ENCODE data around the gene FSTL1. TPM values are rescaled to one million over a fixed set of nuclear protein-coding genes. Genes with fewer than 3 reads are reported as not detected.

FSTL1 gene
- total and polyA plus RNA-seq, 4 experiments from 2014 or later = 0.47 TPM; not detected in 3

DNA sequence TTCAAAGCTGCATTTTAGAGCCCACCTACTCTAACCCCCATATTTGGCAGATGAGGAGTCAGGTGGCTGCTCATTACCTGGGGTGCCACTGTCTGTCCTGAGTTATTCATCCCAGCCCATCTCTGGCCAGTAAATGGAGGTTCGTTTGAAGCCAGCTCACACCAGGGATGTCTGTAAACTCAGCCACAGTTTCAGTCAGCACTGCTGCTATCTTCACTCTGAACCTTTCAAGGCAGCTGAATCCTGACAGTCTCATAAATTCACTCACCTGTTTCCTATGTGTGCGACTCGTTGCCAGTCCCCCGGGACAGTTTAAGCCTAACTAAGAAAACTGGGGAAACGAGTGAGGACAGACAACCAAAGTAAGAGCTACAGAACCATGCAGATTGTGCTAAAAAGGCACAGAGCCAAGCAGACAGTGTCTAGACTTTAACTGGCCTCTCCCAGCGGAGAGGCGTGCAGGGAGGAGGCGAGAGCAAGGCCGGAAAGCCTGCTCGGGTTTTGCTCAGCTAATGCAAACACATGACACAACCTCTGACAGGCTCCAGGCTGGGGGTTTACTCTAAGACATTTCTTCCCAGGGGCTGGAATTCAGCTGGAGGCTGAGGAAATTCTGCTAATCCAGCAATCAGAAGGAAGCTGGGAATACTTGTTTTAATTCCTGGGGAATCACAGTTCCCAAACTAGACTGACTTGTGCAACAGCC lies 12.0 kb downstream of the FSTL1 start:
- DNase-seq = no peak
- H3K27me3 Mint-ChIP-seq = peaks cover 6 to 18% of the 10 kb centered on the region in 2 donors

DNA sequence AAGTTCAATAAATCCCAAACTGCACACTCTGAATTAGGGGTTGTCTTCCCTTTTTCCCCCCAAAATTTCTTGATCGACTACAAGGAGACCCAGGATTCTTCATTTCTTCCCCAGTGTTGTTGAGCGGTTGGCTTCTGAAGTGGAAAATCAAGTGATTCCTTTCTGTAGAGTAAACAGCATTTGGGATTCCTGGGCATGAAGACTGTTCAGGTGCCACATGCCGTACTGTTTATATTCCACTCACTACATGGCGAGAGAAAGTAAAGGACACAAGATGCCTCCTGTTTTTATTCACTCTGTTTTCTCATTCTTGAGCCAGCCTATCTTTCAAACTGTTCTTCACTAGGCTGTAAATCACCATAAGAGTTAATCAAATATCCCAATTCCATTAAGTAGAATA lies 12.6 kb downstream of the FSTL1 start:
- H3K9me3 ChIP-seq (ENCODE audit: control insufficient read depth in 1 of 2, low read length in 2 of 2) = no peaks in the 10 kb centered on the region
- no peaks in the 10 kb centered on the region for H3K4me1 ChIP-seq (ENCODE audit: insufficient read depth, low read length)
- no peaks in the 10 kb centered on the region for H3K36me3 ChIP-seq (ENCODE audit: insufficient read depth, low read length)
- Mint-ChIP-seq H3K9me3 (no peaks in the 10 kb centered on the region), H3K4me1 (no peaks in the 10 kb centered on the region), H3K4me3 (no peak overlapping the region), H3K27ac (no peak overlapping the region), H3K27me3 (peaks cover 6 to 18% of the 10 kb centered on the region in 2 donors), H3K36me3 (no peaks in the 10 kb centered on the region)
- POLR2A ChIA-PET (ENCODE audit: partially characterized antibody) = no interaction called here
- H3K27me3 ChIP-seq (ENCODE audit: insufficient read depth, low read length) = no peaks in the 10 kb centered on the region
- no peak for DNase-seq
- no peak overlapping the region for H3K4me3 ChIP-seq (ENCODE audit: low read length in 2 of 2)
- intact Hi-C loops (cut with micrococcal nuclease) = no loop called here
- no peak overlapping the region for H3K27ac ChIP-seq (ENCODE audit: low read depth, low read length)
- CTCF ChIA-PET (ENCODE audit: partially characterized antibody) = no interaction called here

More for the DNA sequence above, 12.0 kb downstream of the FSTL1 start:
- ChIA-PET POLR2A (ENCODE audit: partially characterized antibody) (no interaction called here), CTCF (ENCODE audit: partially characterized antibody) (interaction anchor here (1.0 kb wide), 1 partner anchor 120 kb away, joined by 3 read pairs; no protein-coding TSS in a partner anchor)
- H3K9me3 Mint-ChIP-seq = no peaks in the 10 kb centered on the region
- H3K4me1 Mint-ChIP-seq = no peaks in the 10 kb centered on the region
- no peaks in the 10 kb centered on the region for H3K36me3 ChIP-seq (ENCODE audit: insufficient read depth, low read length)
- no peak overlapping the region for H3K27ac ChIP-seq (ENCODE audit: low read depth, low read length)
- no peaks in the 10 kb centered on the region for H3K36me3 Mint-ChIP-seq
- no peak overlapping the region for H3K4me3 ChIP-seq (ENCODE audit: low read length in 2 of 2)
- no peak overlapping the region for H3K27ac Mint-ChIP-seq
- H3K4me3 Mint-ChIP-seq = no peak overlapping the region
- intact Hi-C loops (cut with micrococcal nuclease) = no loop called here
- H3K4me1 ChIP-seq (ENCODE audit: insufficient read depth, low read length) = no peaks in the 10 kb centered on the region
- no peaks in the 10 kb centered on the region for H3K9me3 ChIP-seq (ENCODE audit: control insufficient read depth in 1 of 2, low read length in 2 of 2)
- H3K27me3 ChIP-seq (ENCODE audit: insufficient read depth, low read length) = no peaks in the 10 kb centered on the region

DNA sequence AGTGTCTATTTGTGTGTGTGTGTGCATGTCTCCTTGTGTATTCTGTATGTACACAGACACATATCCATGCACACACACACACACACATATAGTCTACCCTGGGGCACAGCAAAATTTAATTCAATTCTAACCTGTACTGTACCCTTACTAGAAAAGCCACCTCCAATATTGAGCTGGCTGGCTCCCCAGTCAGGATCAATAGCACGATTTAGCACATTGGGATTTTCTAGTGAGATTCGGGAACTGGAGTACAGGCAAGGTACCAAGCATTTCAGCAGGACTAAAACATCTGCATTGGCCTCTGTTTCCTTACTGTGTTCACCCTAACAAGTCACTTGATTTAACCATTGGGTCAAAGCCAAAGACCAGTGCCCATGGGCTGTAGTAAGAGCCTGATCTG lies 13.2 kb downstream of the FSTL1 start:
- no peaks in the 10 kb centered on the region for H3K4me1 Mint-ChIP-seq
- no peaks in the 10 kb centered on the region for H3K9me3 Mint-ChIP-seq
- CTCF ChIA-PET (ENCODE audit: partially characterized antibody) = no interaction called here
- intact Hi-C loops (cut with micrococcal nuclease) = no loop called here
- Histone ChIP-seq H3K36me3 (ENCODE audit: insufficient read depth, low read length) (no peaks in the 10 kb centered on the region), H3K4me3 (ENCODE audit: low read length in 2 of 2) (no peak overlapping the region), H3K9me3 (ENCODE audit: control insufficient read depth in 1 of 2, low read length in 2 of 2) (no peaks in the 10 kb centered on the region), H3K27ac (ENCODE audit: low read depth, low read length) (no peak overlapping the region), H3K4me1 (ENCODE audit: insufficient read depth, low read length) (no peaks in the 10 kb centered on the region), H3K27me3 (ENCODE audit: insufficient read depth, low read length) (no peaks in the 10 kb centered on the region)
- H3K36me3 Mint-ChIP-seq = no peaks in the 10 kb centered on the region
- peaks cover 6 to 18% of the 10 kb centered on the region in 2 donors for H3K27me3 Mint-ChIP-seq
- no peak overlapping the region for H3K4me3 Mint-ChIP-seq
- DNase-seq = no peak
- H3K27ac Mint-ChIP-seq = no peak overlapping the region
- POLR2A ChIA-PET (ENCODE audit: partially characterized antibody) = no interaction called here

DNA sequence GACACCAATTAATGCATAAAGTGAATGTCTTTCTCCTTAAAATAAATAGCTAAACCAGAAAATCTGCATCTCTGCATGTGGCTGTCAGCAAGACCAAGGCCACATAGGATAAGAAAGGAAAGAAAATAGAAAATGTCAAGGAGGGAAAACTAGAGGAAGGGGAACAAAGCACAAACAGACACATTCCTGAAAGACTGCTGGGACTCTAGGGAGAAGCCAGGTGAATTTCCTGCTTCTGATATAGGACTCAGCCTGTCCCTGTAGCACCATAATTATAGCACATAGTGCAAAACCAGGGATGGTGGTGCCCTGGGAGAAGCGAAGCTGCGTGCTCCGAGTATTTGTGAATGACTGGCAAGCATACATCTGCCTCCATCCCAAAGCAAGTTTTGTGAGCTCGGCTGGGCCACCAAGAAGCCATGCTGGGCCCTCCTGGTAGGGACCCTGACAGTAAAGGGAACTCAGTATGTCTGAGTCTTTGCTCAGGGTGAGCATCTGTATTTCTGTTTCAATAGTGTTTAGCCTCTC lies 14.2 kb downstream of the FSTL1 start:
- Mint-ChIP-seq H3K36me3 (no peaks in the 10 kb centered on the region), H3K4me3 (no peak overlapping the region), H3K27me3 (peaks cover 4 to 16% of the 10 kb centered on the region in 2 donors), H3K27ac (no peak overlapping the region), H3K9me3 (no peaks in the 10 kb centered on the region), H3K4me1 (no peaks in the 10 kb centered on the region)
- no peaks in the 10 kb centered on the region for H3K9me3 ChIP-seq (ENCODE audit: control insufficient read depth in 1 of 2, low read length in 2 of 2)
- ChIA-PET POLR2A (ENCODE audit: partially characterized antibody) (no interaction called here), CTCF (ENCODE audit: partially characterized antibody) (no interaction called here)
- no peaks in the 10 kb centered on the region for H3K27me3 ChIP-seq (ENCODE audit: insufficient read depth, low read length)
- no peak for DNase-seq
- H3K27ac ChIP-seq (ENCODE audit: low read depth, low read length) = no peak overlapping the region
- no peak overlapping the region for H3K4me3 ChIP-seq (ENCODE audit: low read length in 2 of 2)
- no peaks in the 10 kb centered on the region for H3K4me1 ChIP-seq (ENCODE audit: insufficient read depth, low read length)
- no peaks in the 10 kb centered on the region for H3K36me3 ChIP-seq (ENCODE audit: insufficient read depth, low read length)
- intact Hi-C loops (cut with micrococcal nuclease) = no loop called here

DNA sequence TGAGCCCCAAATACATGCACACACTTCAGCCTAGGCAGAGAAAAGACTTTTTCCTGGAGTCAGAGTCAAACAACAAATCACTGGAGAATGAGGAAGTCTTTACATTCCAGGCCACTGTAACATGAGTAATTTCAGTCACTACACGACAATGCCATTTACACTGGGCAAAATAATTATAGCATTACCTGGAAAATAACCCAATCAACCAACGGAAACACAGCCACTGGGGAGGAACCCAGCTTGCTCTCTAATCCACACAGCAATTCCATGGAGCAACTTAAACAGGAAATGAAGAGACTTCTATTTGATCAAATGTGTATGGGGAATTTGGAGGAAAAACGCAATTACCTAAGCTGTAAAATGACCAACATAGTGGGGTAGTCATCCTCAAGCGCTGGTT lies 15.2 kb downstream of the FSTL1 start:
- DNase-seq = no peak
- intact Hi-C loops (cut with micrococcal nuclease) = no loop called here
- H3K27ac Mint-ChIP-seq = no peak overlapping the region
- ChIA-PET POLR2A (ENCODE audit: partially characterized antibody) (no interaction called here), CTCF (ENCODE audit: partially characterized antibody) (interaction anchor here (0.8 kb wide), 1 partner anchor 18 kb away, joined by 4 read pairs; no protein-coding TSS in a partner anchor)
- Histone ChIP-seq H3K27me3 (ENCODE audit: insufficient read depth, low read length) (no peaks in the 10 kb centered on the region), H3K4me1 (ENCODE audit: insufficient read depth, low read length) (no peaks in the 10 kb centered on the region), H3K4me3 (ENCODE audit: low read length in 2 of 2) (no peak overlapping the region), H3K36me3 (ENCODE audit: insufficient read depth, low read length) (no peaks in the 10 kb centered on the region), H3K27ac (ENCODE audit: low read depth, low read length) (no peak overlapping the region), H3K9me3 (ENCODE audit: control insufficient read depth in 1 of 2, low read length in 2 of 2) (no peaks in the 10 kb centered on the region)
- H3K9me3 Mint-ChIP-seq = no peaks in the 10 kb centered on the region
- no peaks in the 10 kb centered on the region for H3K4me1 Mint-ChIP-seq
- no peaks in the 10 kb centered on the region for H3K36me3 Mint-ChIP-seq
- peaks cover 3 to 14% of the 10 kb centered on the region in 2 donors for H3K27me3 Mint-ChIP-seq
- no peak overlapping the region for H3K4me3 Mint-ChIP-seq

DNA sequence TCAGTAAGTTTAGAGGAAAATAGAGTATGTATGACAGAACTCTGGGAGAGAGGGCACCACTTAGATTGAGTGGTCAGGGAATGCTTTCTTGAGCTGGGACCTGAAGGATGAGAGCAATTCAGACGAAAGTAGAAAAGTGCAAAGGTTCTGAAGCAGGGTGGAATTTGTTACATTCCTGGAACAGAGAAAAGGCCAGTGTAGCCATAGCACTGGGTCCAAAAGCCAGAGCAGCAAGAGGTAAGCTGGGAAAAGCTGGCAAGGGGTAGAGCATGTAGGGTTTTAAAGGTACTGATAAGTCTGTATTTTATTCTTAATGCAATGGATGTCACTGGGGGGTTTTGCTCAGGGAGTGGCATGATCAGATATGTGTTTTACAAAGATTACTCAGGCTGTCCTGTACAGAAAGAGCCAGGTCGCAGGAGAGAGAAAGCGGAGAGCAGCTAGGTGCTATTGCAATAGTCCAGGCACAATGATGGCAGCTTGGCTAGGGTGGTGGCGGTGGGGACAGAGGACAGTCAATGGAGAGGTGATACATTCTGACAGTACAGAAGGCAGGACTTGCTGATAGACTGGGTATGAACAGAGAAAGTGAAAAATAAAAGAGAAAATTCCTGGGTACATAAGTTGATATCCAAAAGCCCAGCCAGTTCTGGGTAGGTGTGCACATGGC lies 17.0 kb downstream of the FSTL1 start:
- Histone ChIP-seq H3K9me3 (ENCODE audit: control insufficient read depth in 1 of 2, low read length in 2 of 2) (no peaks in the 10 kb centered on the region), H3K4me1 (ENCODE audit: insufficient read depth, low read length) (no peaks in the 10 kb centered on the region), H3K4me3 (ENCODE audit: low read length in 2 of 2) (no peak overlapping the region), H3K36me3 (ENCODE audit: insufficient read depth, low read length) (no peaks in the 10 kb centered on the region), H3K27me3 (ENCODE audit: insufficient read depth, low read length) (no peaks in the 10 kb centered on the region), H3K27ac (ENCODE audit: low read depth, low read length) (no peak overlapping the region)
- no peaks in the 10 kb centered on the region for H3K4me1 Mint-ChIP-seq
- intact Hi-C loops (cut with micrococcal nuclease) = no loop called here
- no peaks in the 10 kb centered on the region for H3K36me3 Mint-ChIP-seq
- ChIA-PET POLR2A (ENCODE audit: partially characterized antibody) (no interaction called here), CTCF (ENCODE audit: partially characterized antibody) (no interaction called here)
- H3K9me3 Mint-ChIP-seq = no peaks in the 10 kb centered on the region
- peaks cover 5 to 15% of the 10 kb centered on the region in 2 donors for H3K27me3 Mint-ChIP-seq
- DNase-seq = no peak
- no peak overlapping the region for H3K27ac Mint-ChIP-seq
- no peak overlapping the region for H3K4me3 Mint-ChIP-seq

DNA sequence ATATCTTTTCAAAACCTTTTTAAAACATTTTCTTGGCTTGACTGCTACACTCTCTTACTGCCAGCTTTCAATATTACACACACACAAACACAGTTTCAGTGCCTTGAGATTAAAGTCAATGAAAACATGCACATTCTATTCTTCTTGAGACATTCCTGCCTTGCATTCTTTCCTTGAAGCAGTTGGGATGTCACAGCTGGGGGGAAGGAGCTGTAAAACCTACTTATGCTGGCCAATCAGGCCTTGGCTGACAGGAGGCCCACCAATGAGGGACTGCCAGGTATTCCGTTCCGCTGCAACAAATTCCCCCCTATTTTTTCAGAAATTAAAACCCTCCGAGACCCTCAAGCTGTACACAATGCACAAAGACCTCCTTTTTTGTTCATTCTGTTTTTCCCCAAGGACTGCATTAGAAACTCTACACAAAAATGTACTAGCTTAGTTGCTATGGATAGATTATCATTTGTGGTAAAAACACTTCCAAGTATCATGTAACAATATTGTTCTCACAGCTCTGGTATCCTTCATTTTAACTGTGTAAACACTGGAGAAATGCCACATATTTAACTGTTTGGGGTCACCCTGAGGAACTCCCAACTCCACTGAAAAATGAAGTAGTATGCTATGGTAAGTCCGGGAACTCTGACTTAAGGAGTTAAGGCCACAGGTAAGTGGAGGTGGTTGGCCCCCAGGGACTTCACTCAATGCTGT lies 18.5 kb downstream of the FSTL1 start:
- ChIA-PET CTCF (ENCODE audit: partially characterized antibody) (interaction anchor here (2.4 kb wide), 1 partner anchor 11 kb away, joined by 7 read pairs; no protein-coding TSS in a partner anchor), POLR2A (ENCODE audit: partially characterized antibody) (no interaction called here)
- Mint-ChIP-seq H3K36me3 (no peaks in the 10 kb centered on the region), H3K27ac (no peak overlapping the region), H3K4me3 (no peak overlapping the region), H3K4me1 (no peaks in the 10 kb centered on the region), H3K9me3 (no peaks in the 10 kb centered on the region), H3K27me3 (peaks cover 10 to 22% of the 10 kb centered on the region in 2 donors)
- intact Hi-C loops (cut with micrococcal nuclease) = no loop called here
- no peak overlapping the region for H3K4me3 ChIP-seq (ENCODE audit: low read length in 2 of 2)
- no peaks in the 10 kb centered on the region for H3K27me3 ChIP-seq (ENCODE audit: insufficient read depth, low read length)
- no peaks in the 10 kb centered on the region for H3K36me3 ChIP-seq (ENCODE audit: insufficient read depth, low read length)
- no peak overlapping the region for H3K27ac ChIP-seq (ENCODE audit: low read depth, low read length)
- no peaks in the 10 kb centered on the region for H3K4me1 ChIP-seq (ENCODE audit: insufficient read depth, low read length)
- DNase-seq = no peak
- no peaks in the 10 kb centered on the region for H3K9me3 ChIP-seq (ENCODE audit: control insufficient read depth in 1 of 2, low read length in 2 of 2)
